Left cardiac atrium (tissue), 4 donors: ENCODE measurements around the gene ZNF708. TPM values are rescaled to one million over a fixed set of nuclear protein-coding genes. Genes with fewer than 3 reads are reported as not detected.
"Not testable (repeated sequence)": the region's sequence is repeated elsewhere in the genome, so short reads cannot be mapped to it uniquely, and the experiment has no call there.

Experiments used
- ATAC-seq, 2 donors: fragments of 200-7000 bp; cut with Tn5 transposase; one replicate each; pipeline ENCODE4 v1.9.1; 2020; ENCODE audit warnings: mild to moderate bottlenecking in 2 of 2, moderate library complexity in 2 of 2
- DNase-seq: peaks from one replicate; pipeline ENCODE4 v3.0.0-alpha.2; 2020
- intact Hi-C, 2 donors: fragments of 100-400 bp; cut with DNase I; formaldehyde crosslinking; loops; one replicate each; pipeline versions ENCODE4 v1.14.1 to v1.15.1; 2022 to 2023
- total RNA-seq, 2 donors: library from RNA; stranded (reverse); fragmentation: NEBNext Ultra II Directional; extraction: Animal tissue kit (Norgen Biotek cat#: 25700); gene quantifications; one replicate each; pipeline ENCODE4 v1.2.1, GENCODE V29; 2021
- donor health status: DM: no; HTN: yes; CAD: no.
- donor health status: DM: no; HTN: yes; CAD: no; lungs with severe emphysema.
- donor health status: DM: yes; HTN: yes; CAD: no.
- donor health status: Dilated cardiomyopathy.

Gene ZNF708
- total RNA-seq, 2 donors from 2014 or later = 5.7 to 9.4 TPM

DNA sequence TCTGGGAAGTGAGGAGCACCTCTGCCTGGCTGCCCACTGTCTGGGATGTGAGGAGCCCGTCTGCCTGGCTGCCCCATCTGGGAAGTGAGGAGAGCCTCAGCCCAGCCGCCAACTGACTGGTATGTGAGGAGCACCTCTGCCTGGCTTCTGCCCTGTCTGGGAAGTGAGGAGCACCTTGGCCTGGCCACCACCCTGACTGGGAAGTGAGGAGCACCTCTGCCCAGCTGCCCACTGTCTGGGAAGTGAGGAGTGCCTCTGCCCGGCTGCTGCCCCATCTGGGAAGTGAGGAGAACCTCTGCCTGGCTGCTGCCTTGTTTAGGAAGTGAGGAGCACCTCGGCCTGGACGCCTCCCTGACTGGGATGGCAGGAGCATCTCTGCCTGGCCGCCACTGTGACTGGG is 64.8 kb downstream of the ZNF708 start:
- DNase-seq = no peak
- ATAC-seq = no peak
- intact Hi-C loops = no loop called here

DNA sequence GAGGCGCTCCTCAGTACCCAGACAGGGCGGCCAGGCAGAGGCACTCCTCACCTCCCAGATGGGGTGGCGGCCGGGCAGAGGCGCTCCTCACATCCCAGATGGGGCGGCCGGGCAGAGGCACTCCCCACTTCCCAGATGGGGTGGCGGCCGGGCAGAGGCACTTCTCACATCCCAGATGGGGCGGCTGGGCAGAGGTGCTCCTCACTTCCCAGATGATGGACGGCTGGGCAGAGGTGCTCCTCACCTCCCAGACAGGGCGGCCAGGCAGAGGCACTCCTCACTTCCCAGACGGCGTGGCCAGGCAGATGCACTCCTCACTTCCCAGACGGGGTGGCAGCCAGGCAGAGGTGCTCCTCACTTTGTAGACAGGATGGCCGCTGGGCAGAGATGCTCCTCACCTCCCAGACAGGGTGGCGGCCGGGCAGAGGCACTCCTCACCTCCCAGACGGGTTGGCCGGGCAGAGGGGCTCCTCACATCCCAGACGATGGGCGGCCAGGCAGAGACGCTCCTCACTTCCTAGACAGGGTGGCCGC is 68.3 kb downstream of the ZNF708 start:
- intact Hi-C loops, DNase-seq, ATAC-seq: not testable (repeated sequence)

DNA sequence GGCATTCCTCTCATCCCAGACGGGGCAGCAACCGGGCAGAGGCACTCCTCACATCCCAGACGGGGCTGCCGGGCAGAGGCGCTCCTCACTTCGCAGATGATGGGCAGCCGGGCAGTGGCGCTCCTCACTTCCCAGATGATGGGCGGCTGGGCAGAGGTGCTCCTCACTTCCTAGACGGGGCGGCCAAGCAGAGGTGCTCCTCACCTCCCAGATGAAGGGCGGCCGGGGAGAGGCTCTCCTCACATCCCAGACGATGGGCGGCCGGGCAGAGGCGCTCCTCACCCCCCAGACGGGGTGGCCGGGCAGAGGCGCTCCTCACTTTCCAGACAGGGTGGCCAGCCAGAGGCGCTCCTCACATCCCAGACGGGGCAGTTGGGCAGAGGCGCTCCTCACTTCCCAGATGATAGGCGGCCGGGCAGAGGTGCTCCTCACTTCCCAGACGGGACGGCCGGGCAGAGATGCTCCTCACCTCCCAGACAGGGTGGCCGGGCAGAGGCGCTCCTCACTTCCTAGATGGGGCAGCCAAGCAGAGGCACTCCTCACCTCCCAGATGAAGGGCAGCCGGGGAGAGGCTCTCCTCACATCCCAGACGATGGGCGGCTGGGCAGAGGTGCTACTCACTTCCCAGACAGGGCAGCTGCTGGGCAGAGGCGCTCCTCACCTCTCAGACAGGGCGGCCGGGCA is 68.9 kb downstream of the ZNF708 start:
- no peak for ATAC-seq
- intact Hi-C loops = no loop called here
- no peak for DNase-seq

DNA sequence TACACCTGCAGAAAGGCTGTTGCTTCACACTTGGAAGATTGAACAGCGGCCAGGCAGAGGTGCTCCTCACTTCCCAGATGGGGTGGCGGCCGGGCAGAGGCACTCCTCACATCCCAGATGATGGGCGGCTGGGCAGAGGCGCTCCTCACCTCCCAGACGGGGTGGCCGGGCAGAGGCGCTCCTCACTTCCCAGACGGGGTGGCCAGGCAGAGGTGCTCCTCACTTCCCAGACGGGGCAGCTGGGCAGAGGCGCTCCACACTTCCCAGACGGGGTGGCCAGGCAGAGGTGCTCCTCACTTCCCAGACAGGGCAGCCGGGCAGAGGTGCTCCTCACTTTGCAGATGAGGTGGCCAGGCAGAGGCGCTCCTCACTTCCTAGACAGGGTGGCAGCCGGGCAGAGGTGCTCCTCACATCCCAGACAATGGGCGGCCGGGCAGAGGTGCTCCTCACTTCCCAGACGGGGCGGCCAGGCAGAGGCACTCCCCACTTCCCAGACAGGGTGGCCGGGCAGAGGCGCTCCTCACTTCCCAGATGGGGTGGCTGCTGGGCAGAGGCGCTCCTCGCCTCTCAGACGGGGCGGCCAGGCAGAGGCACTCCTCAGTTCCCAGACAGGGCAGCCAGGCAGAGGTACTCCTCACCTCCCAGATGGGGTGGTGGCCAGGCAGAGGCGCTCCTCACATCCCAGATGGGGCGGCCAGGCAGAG is 69.6 kb downstream of the ZNF708 start:
- ATAC-seq, DNase-seq, intact Hi-C loops: not testable (repeated sequence)

DNA sequence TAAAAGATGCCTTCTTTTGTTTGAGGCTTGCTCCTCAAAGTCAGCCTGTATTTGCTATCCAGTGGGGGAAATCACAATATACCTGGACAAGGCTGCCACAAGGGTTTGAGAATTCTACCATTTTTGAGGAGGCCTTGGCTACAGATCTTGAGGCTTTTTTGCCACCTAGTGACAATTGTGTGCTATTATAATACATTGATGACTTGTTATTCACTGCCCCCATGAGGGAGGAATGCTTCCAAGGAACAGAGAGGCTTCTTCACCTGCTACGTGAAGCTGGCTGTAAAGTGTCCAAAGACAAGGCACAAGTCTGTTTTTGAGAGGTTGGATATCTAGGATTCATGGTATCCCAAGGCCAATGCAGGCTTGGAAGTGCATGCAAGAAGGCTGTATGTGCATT is 72.5 kb downstream of the ZNF708 start:
- intact Hi-C loops = no loop called here

More for the DNA sequence above, 72.5 kb downstream of the ZNF708 start:
- DNase-seq (no peak), ATAC-seq (no peak)

Other genes starting within 250 kb of the ZNF708 start
- 1 to 10 TPM; 2.0 to 2.9 TPM for gene ZNF714, start 247.2 kb downstream of the ZNF708 start, total RNA-seq
- 10 to 100 TPM in 1 of 2 donors, 1 to 10 TPM in 1; 6.8 to 10.9 TPM for gene ZNF431, start 187.4 kb downstream of the ZNF708 start, total RNA-seq
- gene ZNF738, start 29.6 kb upstream of the ZNF708 start, total RNA-seq = 1 to 10 TPM; 3.1 to 3.5 TPM
- gene ZNF493, start 67.7 kb upstream of the ZNF708 start, total RNA-seq = 10 to 100 TPM; 11.5 to 11.8 TPM
- gene ZNF429, start 176.2 kb upstream of the ZNF708 start, total RNA-seq = 1 to 10 TPM; 6.2 to 8.7 TPM